GM23338 (cell line): ENCODE results near the gene MPST. TPM values are rescaled to one million over a fixed set of nuclear protein-coding genes. Genes with fewer than 3 reads are reported as not detected.

Experiments used
- ATAC-seq: fragments of 200-7000 bp; cut with Tn5 transposase; 3 replicates; pipeline ENCODE4 v1.9.1; 2020
- DNase-seq: peaks from one replicate; pipeline ENCODE4 v3.0.0-alpha.2; 2015; ENCODE audit warnings: low spot score
- H2AFZ ChIP-seq: fragments of 200-600 bp; sonication (generic); 2 replicates; pipeline ENCODE4 v1.8.0; 2016; ENCODE audit warnings: antibody characterized with exemption, mild to moderate bottlenecking, moderate library complexity
- H3F3A ChIP-seq: fragments of 200-600 bp; sonication (generic); replicated peaks from 2 replicates; pipeline ENCODE4 v1.8.0; 2017; ENCODE audit warnings: antibody characterized with exemption, mixed run types, low read depth
- H3K27ac ChIP-seq: fragments of 200-600 bp; sonication (generic); 2 replicates; pipeline ENCODE4 v1.6.1; 2016; ENCODE audit warnings: low read depth
- H3K27me3 ChIP-seq: fragments of 200-600 bp; sonication (generic); 2 replicates; pipeline ENCODE4 v1.8.0; 2016; ENCODE audit warnings: mild to moderate bottlenecking, mixed run types, moderate library complexity; ENCODE audit not compliant: insufficient read depth
- H3K36me3 ChIP-seq: fragments of 200-600 bp; sonication (generic); 2 replicates; pipeline ENCODE4 v1.8.0; 2016; ENCODE audit warnings: mild to moderate bottlenecking; ENCODE audit not compliant: insufficient read depth
- H3K4me1 ChIP-seq: fragments of 200-600 bp; sonication (generic); 2 replicates; pipeline ENCODE4 v1.8.0; 2016; ENCODE audit warnings: mild to moderate bottlenecking, moderate library complexity; ENCODE audit not compliant: insufficient read depth
- H3K4me2 ChIP-seq: fragments of 200-600 bp; sonication (generic); 2 replicates; pipeline ENCODE4 v1.7.1; 2017; ENCODE audit warnings: mixed run types
- H3K4me3 ChIP-seq: fragments of 200-600 bp; sonication (generic); 2 replicates; pipeline ENCODE4 v1.6.1; 2016; ENCODE audit warnings: mixed run types
- H3K79me2 ChIP-seq: fragments of 200-600 bp; sonication (generic); replicated peaks from 2 replicates; pipeline ENCODE4 v1.8.0; 2017; ENCODE audit warnings: mild to moderate bottlenecking; ENCODE audit not compliant: insufficient read depth
- H3K9me2 ChIP-seq: fragments of 200-600 bp; sonication (generic); 2 replicates; pipeline ENCODE4 v1.8.0; 2017; ENCODE audit not compliant: insufficient read depth
- H4K20me1 ChIP-seq: fragments of 200-600 bp; sonication (generic); replicated peaks from 2 replicates; pipeline ENCODE4 v1.8.0; 2017; ENCODE audit warnings: mild to moderate bottlenecking; ENCODE audit not compliant: insufficient read depth
- H3K27ac Mint-ChIP-seq: 2 replicates; pipeline ENCODE4 v1.8.0; 2020; ENCODE audit warnings: inconsistent platforms, mild to moderate bottlenecking, moderate library complexity, mixed read lengths
- H3K27me3 Mint-ChIP-seq: 3 replicates; pipeline ENCODE4 v1.8.0; 2022; ENCODE audit warnings: low read depth, mild to moderate bottlenecking, moderate library complexity, mixed read lengths, inconsistent platforms; ENCODE audit not compliant: insufficient read depth, poor library complexity
- H3K36me3 Mint-ChIP-seq: 3 replicates; pipeline ENCODE4 v1.8.0; 2021; ENCODE audit warnings: low read depth, mild to moderate bottlenecking, inconsistent platforms, moderate library complexity, mixed read lengths
- H3K4me1 Mint-ChIP-seq: 3 replicates; pipeline ENCODE4 v1.8.0; 2020; ENCODE audit warnings: mild to moderate bottlenecking, inconsistent platforms, mixed read lengths
- H3K4me3 Mint-ChIP-seq: 3 replicates; pipeline ENCODE4 v1.8.0; 2021; ENCODE audit warnings: moderate library complexity, mild to moderate bottlenecking, inconsistent platforms, mixed read lengths
- H3K9me3 Mint-ChIP-seq: 3 replicates; pipeline ENCODE4 v1.8.0; 2020; ENCODE audit warnings: moderate library complexity, mild to moderate bottlenecking, inconsistent platforms, mixed read lengths
- EZH2 ChIP-seq: fragments of 200-600 bp; sonication (generic); IDR thresholded peaks from one replicate; pipeline ENCODE4 v1.8.0; 2017; ENCODE audit warnings: antibody characterized with exemption, mild to moderate bottlenecking, low read depth; ENCODE audit not compliant: unreplicated experiment
- EZH2phosphoT487 ChIP-seq: fragments of 200-600 bp; sonication (generic); IDR thresholded peaks from one replicate; pipeline ENCODE4 v1.8.1; 2018; ENCODE audit warnings: antibody characterized with exemption; ENCODE audit not compliant: unreplicated experiment
- JUNB ChIP-seq: IDR thresholded peaks from one replicate; pipeline ENCODE4 v1.6.1; 2016; ENCODE audit warnings: antibody characterized with exemption; ENCODE audit not compliant: unreplicated experiment
- NANOG ChIP-seq: IDR thresholded peaks from 2 replicates; pipeline ENCODE4 v1.6.1; 2016; ENCODE audit warnings: antibody characterized with exemption, borderline replicate concordance
- POLR2AphosphoS5 ChIP-seq: IDR thresholded peaks from 2 replicates; pipeline ENCODE4 v1.6.1; 2016; ENCODE audit warnings: antibody characterized with exemption, low read depth
- ZNF114 ChIP-seq: fragments of 250-450 bp; sonication (Bioruptor Pico); IDR thresholded peaks from 2 replicates; pipeline ENCODE4 v1.5.0; 2020; ENCODE audit warnings: mild to moderate bottlenecking, moderate library complexity
- ZNF331 ChIP-seq: fragments of 250-450 bp; sonication (Bioruptor Pico); IDR thresholded peaks from 2 replicates; pipeline ENCODE4 v1.5.0; 2020; ENCODE audit warnings: low read depth, mild to moderate bottlenecking, moderate library complexity
- polyA plus RNA-seq: library from polyadenylated mRNA; unstranded; fragments of >200 nt; fragmentation: Nextera tagmentation; extraction: Ambion mirVana; gene quantifications from 2 replicates; pipeline ENCODE4 v1.2.1, GENCODE V29; 2016
- total RNA-seq: library from RNA; depleted of rRNA; stranded (reverse); fragments of >200 nt; shearing (Covaris generic); gene quantifications from 2 replicates; pipeline ENCODE4 v1.2.3, GENCODE V29; 2014
- TF ChIP-seq, protein P1 (sequence below): IDR thresholded peaks from one replicate; pipeline ENCODE4 v1.6.1; 2018; ENCODE audit warnings: antibody characterized with exemption; ENCODE audit not compliant: unreplicated experiment
- TF ChIP-seq, protein P2 (sequence below), 2 experiments: fragments of 200-600 bp in 1 of 2; sonication (generic) in 1 of 2; conservative IDR thresholded peaks; 2 replicates each; pipeline versions ENCODE4 v1.5.1 to v1.6.1; 2016 to 2017; ENCODE audit warnings: antibody characterized with exemption in 2 of 2, low read depth in 2 of 2, mild to moderate bottlenecking in 2 of 2, moderate library complexity in 1 of 2
- TF ChIP-seq, protein P3 (sequence below): IDR thresholded peaks from 2 replicates; pipeline ENCODE4 v1.6.1; 2016; ENCODE audit warnings: antibody characterized with exemption

The MPST gene
- total and polyA plus RNA-seq, 2 experiments from 2014 or later, result 86.2 to 158 TPM

DNA sequence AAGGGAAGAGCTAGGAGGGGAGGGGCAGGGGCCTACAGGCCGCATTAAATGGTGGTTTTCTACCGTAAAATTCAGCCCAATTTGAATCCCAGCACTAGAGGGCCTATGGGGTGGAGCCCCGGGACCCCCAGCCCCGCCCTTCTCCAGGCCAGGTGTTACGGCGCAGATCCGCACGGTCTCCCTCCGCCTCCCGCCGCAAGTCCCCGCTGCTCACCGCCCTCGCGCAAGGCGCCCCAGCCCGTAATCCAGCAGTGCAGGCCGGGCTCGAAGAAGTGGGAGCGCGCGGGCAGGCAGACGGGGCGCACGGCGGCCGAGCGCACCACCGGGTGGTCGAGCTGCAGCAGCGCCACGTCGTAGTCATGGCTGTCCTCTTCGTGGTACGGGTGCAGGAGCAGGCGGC is 49.3 kb downstream of the MPST start:
- Histone ChIP-seq H3K4me3 (peak overlapping the region; percentile 50), H3K4me2 (peak overlapping the region; percentile 75), H3K4me1 (peaks cover 5% of the 10 kb centered on the region; the same call in 1 of the 2 replicates), H3K27me3 (peaks cover 62% of the 10 kb centered on the region), H3F3A (no peaks in the 10 kb centered on the region), H3K9me2 (0 out of 2 replicates have a peak, but pooled peaks cover 8% of the 10 kb centered on the region), H3K79me2 (no peaks in the 10 kb centered on the region), H2AFZ (peak overlapping the region; percentile 63; the same call in 1 of the 2 replicates), H3K27ac (no peak overlapping the region), H3K36me3 (no peaks in the 10 kb centered on the region), H4K20me1 (no peaks in the 10 kb centered on the region)
- DNase-seq (peak; percentile 86), ATAC-seq (peak; percentile 94)
- Mint-ChIP-seq H3K4me1 (peaks cover 15% of the 10 kb centered on the region), H3K9me3 (no peaks in the 10 kb centered on the region; the same call in 2 of the 3 replicates), H3K36me3 (peaks cover 2% of the 10 kb centered on the region; the same call in 2 of the 3 replicates), H3K27ac (no peak overlapping the region), H3K4me3 (peak overlapping the region; percentile 57), H3K27me3 (peaks cover 39% of the 10 kb centered on the region)
- TF ChIP-seq JUNB, result no peak
- TF ChIP-seq, protein P1, sequence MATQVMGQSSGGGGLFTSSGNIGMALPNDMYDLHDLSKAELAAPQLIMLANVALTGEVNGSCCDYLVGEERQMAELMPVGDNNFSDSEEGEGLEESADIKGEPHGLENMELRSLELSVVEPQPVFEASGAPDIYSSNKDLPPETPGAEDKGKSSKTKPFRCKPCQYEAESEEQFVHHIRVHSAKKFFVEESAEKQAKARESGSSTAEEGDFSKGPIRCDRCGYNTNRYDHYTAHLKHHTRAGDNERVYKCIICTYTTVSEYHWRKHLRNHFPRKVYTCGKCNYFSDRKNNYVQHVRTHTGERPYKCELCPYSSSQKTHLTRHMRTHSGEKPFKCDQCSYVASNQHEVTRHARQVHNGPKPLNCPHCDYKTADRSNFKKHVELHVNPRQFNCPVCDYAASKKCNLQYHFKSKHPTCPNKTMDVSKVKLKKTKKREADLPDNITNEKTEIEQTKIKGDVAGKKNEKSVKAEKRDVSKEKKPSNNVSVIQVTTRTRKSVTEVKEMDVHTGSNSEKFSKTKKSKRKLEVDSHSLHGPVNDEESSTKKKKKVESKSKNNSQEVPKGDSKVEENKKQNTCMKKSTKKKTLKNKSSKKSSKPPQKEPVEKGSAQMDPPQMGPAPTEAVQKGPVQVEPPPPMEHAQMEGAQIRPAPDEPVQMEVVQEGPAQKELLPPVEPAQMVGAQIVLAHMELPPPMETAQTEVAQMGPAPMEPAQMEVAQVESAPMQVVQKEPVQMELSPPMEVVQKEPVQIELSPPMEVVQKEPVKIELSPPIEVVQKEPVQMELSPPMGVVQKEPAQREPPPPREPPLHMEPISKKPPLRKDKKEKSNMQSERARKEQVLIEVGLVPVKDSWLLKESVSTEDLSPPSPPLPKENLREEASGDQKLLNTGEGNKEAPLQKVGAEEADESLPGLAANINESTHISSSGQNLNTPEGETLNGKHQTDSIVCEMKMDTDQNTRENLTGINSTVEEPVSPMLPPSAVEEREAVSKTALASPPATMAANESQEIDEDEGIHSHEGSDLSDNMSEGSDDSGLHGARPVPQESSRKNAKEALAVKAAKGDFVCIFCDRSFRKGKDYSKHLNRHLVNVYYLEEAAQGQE, result no peak
- no peak for TF ChIP-seq ZNF331 (CRISPR knock-in tag)
- TF ChIP-seq POLR2AphosphoS5, result peak; percentile 63
- no peak for TF ChIP-seq NANOG
- no peak for TF ChIP-seq ZNF114 (CRISPR knock-in tag)

DNA sequence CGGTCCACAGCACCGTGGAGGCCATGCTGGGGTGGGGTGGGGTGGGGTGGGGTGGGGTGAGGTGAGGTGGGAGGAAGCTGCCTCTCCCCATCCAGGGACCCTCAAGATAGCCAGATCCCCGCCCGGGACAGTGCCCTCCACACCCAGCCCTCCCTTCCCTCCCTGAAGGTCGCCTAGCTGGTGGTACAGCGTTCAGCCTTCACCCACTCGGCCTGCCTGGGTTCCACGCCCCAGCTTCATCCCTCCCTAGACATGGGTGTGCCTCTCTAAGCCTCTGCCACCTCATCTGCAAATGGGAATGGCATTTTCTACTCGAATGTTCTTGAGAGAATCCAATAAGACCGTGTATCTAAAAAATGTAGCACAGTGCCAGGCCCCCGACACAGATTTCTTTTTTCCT is 49.8 kb downstream of the MPST start:
- Mint-ChIP-seq H3K27ac (no peak overlapping the region), H3K27me3 (peaks cover 43% of the 10 kb centered on the region), H3K36me3 (peaks cover 2% of the 10 kb centered on the region; the same call in 2 of the 3 replicates), H3K4me1 (peaks cover 12% of the 10 kb centered on the region), H3K9me3 (no peaks in the 10 kb centered on the region; the same call in 2 of the 3 replicates), H3K4me3 (peak overlapping the region; percentile 43; the same call in 1 of the 3 replicates)
- no peak overlapping the region for H3K27ac ChIP-seq
- ATAC-seq, result peak; percentile 23
- H3K36me3 ChIP-seq, result no peaks in the 10 kb centered on the region
- peak overlapping the region; percentile 75 for H3K4me2 ChIP-seq
- H2AFZ ChIP-seq, result no peak overlapping the region
- peak overlapping the region; percentile 50 for H3K4me3 ChIP-seq
- 0 out of 2 replicates have a peak, but pooled peaks cover 8% of the 10 kb centered on the region for H3K9me2 ChIP-seq
- peaks cover 5% of the 10 kb centered on the region; the same call in 1 of the 2 replicates for H3K4me1 ChIP-seq
- peaks cover 62% of the 10 kb centered on the region for H3K27me3 ChIP-seq
- no peaks in the 10 kb centered on the region for H4K20me1 ChIP-seq
- H3F3A ChIP-seq, result no peaks in the 10 kb centered on the region
- H3K79me2 ChIP-seq, result no peaks in the 10 kb centered on the region
- DNase-seq, result no peak
- TF ChIP-seq ZNF331 (CRISPR knock-in tag) (no peak), EZH2 (no peak), NANOG (no peak), EZH2phosphoT487 (no peak)
- TF ChIP-seq, protein P2, sequence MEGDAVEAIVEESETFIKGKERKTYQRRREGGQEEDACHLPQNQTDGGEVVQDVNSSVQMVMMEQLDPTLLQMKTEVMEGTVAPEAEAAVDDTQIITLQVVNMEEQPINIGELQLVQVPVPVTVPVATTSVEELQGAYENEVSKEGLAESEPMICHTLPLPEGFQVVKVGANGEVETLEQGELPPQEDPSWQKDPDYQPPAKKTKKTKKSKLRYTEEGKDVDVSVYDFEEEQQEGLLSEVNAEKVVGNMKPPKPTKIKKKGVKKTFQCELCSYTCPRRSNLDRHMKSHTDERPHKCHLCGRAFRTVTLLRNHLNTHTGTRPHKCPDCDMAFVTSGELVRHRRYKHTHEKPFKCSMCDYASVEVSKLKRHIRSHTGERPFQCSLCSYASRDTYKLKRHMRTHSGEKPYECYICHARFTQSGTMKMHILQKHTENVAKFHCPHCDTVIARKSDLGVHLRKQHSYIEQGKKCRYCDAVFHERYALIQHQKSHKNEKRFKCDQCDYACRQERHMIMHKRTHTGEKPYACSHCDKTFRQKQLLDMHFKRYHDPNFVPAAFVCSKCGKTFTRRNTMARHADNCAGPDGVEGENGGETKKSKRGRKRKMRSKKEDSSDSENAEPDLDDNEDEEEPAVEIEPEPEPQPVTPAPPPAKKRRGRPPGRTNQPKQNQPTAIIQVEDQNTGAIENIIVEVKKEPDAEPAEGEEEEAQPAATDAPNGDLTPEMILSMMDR (conservative IDR thresholded peaks at IDR 0.05; ENCODE audit: low read depth in 2 of 2), result no peak
- TF ChIP-seq, protein P3, sequence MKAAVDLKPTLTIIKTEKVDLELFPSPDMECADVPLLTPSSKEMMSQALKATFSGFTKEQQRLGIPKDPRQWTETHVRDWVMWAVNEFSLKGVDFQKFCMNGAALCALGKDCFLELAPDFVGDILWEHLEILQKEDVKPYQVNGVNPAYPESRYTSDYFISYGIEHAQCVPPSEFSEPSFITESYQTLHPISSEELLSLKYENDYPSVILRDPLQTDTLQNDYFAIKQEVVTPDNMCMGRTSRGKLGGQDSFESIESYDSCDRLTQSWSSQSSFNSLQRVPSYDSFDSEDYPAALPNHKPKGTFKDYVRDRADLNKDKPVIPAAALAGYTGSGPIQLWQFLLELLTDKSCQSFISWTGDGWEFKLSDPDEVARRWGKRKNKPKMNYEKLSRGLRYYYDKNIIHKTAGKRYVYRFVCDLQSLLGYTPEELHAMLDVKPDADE, result no peak
